GM21825 (cell line): ENCODE data around the gene SHKBP1.
"Not testable (repeated sequence)": the region's sequence is repeated elsewhere in the genome, so short reads cannot be mapped to it uniquely, and the experiment has no call there.

Experiments used
- ATAC-seq: cut with Tn5 transposase; IDR thresholded peaks from one replicate; pipeline ENCODE4 v1.9.1; 2021; ENCODE audit warnings: mild to moderate bottlenecking, moderate library complexity; ENCODE audit not compliant: unreplicated experiment

SHKBP1 gene

GRCh38 chr19:40612831-40613689 is 36.4 kb downstream of the SHKBP1 start:
- ATAC-seq: no peak

- ATAC-seq: no peak
Measured at GRCh38 chr19:40613690-40614621, 37.3 kb downstream of the SHKBP1 start.

- no peak for ATAC-seq
Measured at GRCh38 chr19:40614622-40615411, 38.1 kb downstream of the SHKBP1 start.

GRCh38 chr19:40616178-40616577 is 39.5 kb downstream of the SHKBP1 start:
- no peak for ATAC-seq

- no peak for ATAC-seq
Measured at GRCh38 chr19:40616941-40617340, 40.3 kb downstream of the SHKBP1 start.

- no peak for ATAC-seq
Measured at GRCh38 chr19:40617961-40618360, 41.3 kb downstream of the SHKBP1 start.

- no peak for ATAC-seq
Measured at GRCh38 chr19:40619333-40620160, 42.9 kb downstream of the SHKBP1 start.

- ATAC-seq: no peak
Measured at GRCh38 chr19:40620161-40620485, 43.5 kb downstream of the SHKBP1 start.

GRCh38 chr19:40621283-40621682 is 44.6 kb downstream of the SHKBP1 start:
- ATAC-seq: no peak

- ATAC-seq: no peak
Measured at GRCh38 chr19:40621966-40622772, 45.5 kb downstream of the SHKBP1 start.

- ATAC-seq: no peak
Measured at GRCh38 chr19:40622773-40623075, 46.1 kb downstream of the SHKBP1 start.

GRCh38 chr19:40623403-40624251 is 47.0 kb downstream of the SHKBP1 start:
- no peak for ATAC-seq

- ATAC-seq: not testable (repeated sequence)
Measured at GRCh38 chr19:40624369-40625153, 47.9 kb downstream of the SHKBP1 start.

- ATAC-seq: no peak
Measured at GRCh38 chr19:40625406-40626120, 48.9 kb downstream of the SHKBP1 start.

GRCh38 chr19:40626918-40627317 is 50.2 kb downstream of the SHKBP1 start:
- ATAC-seq: no peak

- ATAC-seq: no peak
Measured at GRCh38 chr19:40627486-40628279, 51.0 kb downstream of the SHKBP1 start.
